ENCODE results near the gene ALPK1.
A peak's percentile ranks its signal among the peaks of the same experiment; 100 is the strongest.

ALPK1 gene

DNA sequence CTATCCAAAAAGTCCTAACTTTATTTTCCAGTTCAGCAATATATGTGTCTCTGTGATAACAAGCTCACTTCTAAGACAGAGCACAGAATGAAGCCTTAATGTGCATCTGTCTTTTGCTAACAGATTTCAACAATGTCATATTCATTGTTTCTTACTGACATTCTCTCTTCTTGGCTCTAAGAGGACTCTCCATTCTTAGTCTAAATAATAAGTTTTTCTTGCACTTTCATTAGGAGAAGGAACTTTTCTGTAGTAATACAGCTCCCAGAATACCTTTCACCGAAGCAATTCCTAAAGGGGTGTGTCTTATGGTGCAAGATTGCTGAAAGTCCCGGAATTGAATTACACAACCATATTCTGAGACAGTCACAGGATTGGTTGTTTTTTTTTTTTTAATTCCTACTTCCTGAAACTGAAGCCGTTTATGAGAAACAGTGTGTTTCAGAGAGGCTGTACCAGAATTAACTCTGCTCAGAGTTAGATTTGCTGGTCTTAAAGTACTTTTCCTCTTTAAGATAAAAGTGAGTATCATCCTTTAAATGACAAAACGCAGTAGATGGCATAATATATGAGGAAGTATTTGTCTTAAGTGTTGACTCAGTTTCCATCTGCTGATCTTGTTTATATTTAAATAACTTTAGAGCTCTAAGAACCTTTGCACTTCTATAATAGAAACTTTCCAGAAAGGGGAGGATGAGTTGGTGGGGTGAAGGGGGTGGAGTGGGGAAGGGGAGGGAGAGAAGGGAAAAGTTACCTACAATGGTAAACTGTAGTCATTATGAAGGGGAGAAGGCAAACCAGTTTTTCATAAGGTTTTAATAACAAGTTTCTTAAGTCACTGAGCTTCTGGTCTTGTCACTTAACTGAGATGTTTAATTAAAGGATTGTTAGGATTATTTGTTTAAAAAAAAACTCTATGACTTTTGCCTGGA lies at the start of gene ALPK1:
Gene ALPK1 (plus strand): TSS at position 421 of the 932 bp plus-strand sequence.
- TF ChIP-seq, protein P1, sequence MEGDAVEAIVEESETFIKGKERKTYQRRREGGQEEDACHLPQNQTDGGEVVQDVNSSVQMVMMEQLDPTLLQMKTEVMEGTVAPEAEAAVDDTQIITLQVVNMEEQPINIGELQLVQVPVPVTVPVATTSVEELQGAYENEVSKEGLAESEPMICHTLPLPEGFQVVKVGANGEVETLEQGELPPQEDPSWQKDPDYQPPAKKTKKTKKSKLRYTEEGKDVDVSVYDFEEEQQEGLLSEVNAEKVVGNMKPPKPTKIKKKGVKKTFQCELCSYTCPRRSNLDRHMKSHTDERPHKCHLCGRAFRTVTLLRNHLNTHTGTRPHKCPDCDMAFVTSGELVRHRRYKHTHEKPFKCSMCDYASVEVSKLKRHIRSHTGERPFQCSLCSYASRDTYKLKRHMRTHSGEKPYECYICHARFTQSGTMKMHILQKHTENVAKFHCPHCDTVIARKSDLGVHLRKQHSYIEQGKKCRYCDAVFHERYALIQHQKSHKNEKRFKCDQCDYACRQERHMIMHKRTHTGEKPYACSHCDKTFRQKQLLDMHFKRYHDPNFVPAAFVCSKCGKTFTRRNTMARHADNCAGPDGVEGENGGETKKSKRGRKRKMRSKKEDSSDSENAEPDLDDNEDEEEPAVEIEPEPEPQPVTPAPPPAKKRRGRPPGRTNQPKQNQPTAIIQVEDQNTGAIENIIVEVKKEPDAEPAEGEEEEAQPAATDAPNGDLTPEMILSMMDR (IDR thresholded peaks at IDR 0.05; ENCODE audit: control insufficient read depth, extremely low read depth, insufficient read depth) = no peak
- DNase-seq (ENCODE audit: low read depth) = peak; percentile 69
- H3K4me3 ChIP-seq (ENCODE audit: low read depth, low read length) = peak within 1 kb of the TSS; percentile 47

DNA sequence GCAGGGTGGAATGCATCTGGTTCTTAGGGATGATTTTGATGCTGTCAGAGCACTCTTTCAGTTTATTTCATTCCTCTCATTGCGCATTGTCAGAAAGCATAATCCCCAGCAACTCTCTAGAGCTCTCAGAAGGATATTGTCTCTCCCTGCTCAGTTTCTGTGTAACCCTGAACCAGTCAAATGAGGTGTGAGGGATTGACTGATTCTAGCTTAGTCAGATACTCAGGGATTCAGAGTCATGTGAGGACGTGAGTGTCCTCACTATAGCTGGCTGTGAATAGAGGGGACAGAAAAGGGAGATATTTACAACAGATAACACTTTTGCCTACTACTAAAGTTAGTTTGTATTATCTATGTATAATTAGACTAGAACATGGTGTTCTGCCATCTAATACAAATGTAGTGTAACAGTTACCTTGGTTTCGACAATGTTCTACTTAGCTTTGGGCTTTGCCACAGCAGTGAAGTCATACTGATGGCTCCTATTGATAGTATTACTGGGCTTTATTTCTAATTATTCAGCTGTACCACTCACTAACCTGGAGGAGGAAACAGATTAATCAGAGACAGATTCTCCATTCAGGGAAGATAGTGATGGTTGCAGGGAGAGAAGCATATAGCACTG lies 46.0 kb upstream of the ALPK1 start:
- H3K4me3 ChIP-seq (ENCODE audit: low read depth, low read length) = peak overlapping the region; percentile 21; the same call in 1 of the 2 replicates
- TF ChIP-seq, protein P1 (IDR thresholded peaks at IDR 0.05; ENCODE audit: control insufficient read depth, extremely low read depth, insufficient read depth) = no peak
- DNase-seq (ENCODE audit: low read depth) = peak; percentile 72

DNA sequence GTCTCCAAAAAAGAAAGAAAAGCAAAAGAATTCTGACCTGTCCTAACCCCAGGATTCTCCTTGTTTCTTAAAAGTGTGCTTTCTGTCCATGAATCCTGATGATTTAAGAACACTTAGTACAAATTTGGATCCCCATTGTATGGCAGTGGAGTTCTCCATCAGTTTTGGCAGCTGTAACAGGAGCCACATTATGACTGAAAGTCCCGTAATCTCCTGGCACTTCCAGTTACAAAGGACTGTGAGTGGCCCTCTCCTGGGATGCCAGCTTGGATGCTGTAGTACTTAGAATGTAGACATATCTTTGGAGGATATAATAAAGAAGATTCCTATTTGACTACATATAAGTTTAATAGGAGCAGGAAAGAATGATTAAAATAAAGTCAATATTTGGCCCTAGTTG lies 44.9 kb upstream of the ALPK1 start:
- peak; percentile 49 for DNase-seq (ENCODE audit: low read depth)
- no peak overlapping the region for H3K4me3 ChIP-seq (ENCODE audit: low read depth, low read length)
- TF ChIP-seq, protein P1 (IDR thresholded peaks at IDR 0.05; ENCODE audit: control insufficient read depth, extremely low read depth, insufficient read depth) = no peak

DNA sequence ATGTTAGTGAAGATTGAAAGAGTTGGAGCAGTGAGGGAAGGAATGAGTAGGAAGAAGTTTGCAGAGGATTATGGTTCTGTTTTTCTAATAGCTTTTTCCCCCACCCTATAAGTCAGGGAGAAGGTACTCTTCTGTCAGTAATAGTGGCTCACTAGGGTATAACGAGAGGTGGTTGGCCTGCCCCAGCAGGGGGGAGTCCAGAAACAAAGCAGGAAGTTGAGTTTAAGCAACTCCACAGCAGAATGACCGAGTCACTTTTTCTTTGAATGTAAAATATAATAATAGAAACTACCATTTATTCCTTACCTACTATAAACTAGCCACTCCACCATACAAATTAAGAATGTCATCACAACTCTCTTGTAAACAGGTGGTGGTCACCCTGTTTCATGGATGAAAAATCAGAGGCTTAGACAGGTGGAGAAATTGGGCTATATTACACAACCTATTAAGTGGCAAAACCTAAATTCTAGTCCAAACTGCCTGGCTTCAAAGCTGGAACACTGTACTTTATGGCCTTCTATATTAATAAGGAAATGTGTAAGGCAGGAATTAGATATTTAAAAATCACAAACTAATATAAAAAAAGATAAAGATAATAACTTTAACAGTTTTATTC lies 43.7 kb upstream of the ALPK1 start:
- TF ChIP-seq, protein P1 (IDR thresholded peaks at IDR 0.05; ENCODE audit: control insufficient read depth, extremely low read depth, insufficient read depth) = no peak
- no peak overlapping the region for H3K4me3 ChIP-seq (ENCODE audit: low read depth, low read length)
- DNase-seq (ENCODE audit: low read depth) = no peak

DNA sequence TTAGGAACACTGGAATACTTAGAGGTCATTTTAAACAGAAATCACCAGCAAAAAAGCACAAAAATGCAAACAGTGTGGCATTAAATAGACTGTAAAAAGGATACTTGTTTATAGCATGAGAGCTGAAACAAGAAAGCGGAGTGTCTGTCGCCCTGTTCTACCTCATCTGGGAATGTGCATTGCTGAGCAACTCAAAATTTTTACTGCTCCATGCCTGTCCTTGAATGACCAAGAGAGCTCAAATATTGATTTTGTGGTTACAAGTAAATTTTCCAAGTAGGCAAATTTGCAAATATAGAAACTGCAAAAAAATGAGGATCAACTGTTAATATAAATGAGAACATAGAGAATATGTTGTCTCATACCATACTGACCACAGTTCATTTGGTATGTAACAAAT lies 40.1 kb upstream of the ALPK1 start:
- TF ChIP-seq, protein P1 (IDR thresholded peaks at IDR 0.05; ENCODE audit: control insufficient read depth, extremely low read depth, insufficient read depth) = no peak
- DNase-seq (ENCODE audit: low read depth) = peak; percentile 59

DNA sequence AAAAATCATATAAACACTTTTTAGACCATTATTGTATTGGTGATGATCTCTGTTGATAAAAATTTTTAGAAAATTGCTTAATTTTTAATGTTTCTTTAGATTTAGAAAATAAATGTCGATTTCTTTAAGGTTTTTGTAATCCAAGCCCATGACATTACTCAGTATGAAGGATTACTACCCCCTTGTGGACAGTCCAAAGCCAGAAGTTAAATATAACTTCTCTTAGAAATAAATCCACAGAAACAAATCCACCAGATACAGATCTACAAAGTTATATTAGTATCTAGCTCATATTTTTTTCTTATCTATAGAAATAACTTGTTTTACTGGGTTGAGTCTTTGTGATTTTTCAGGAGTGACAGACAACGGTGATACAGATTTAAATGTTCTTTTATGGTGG lies 30.3 kb upstream of the ALPK1 start:
- TF ChIP-seq, protein P1 (IDR thresholded peaks at IDR 0.05; ENCODE audit: control insufficient read depth, extremely low read depth, insufficient read depth) = peak; percentile 50
- no peak for DNase-seq (ENCODE audit: low read depth)

More for the DNA sequence above, 40.1 kb upstream of the ALPK1 start:
- H3K4me3 ChIP-seq (ENCODE audit: low read depth, low read length) = peak overlapping the region; percentile 14; the same call in 1 of the 2 replicates

More for the DNA sequence above, 30.3 kb upstream of the ALPK1 start:
- no peak overlapping the region for H3K4me3 ChIP-seq (ENCODE audit: low read depth, low read length)
